ENCODE results near the gene STRA8.

Gene STRA8

DNA sequence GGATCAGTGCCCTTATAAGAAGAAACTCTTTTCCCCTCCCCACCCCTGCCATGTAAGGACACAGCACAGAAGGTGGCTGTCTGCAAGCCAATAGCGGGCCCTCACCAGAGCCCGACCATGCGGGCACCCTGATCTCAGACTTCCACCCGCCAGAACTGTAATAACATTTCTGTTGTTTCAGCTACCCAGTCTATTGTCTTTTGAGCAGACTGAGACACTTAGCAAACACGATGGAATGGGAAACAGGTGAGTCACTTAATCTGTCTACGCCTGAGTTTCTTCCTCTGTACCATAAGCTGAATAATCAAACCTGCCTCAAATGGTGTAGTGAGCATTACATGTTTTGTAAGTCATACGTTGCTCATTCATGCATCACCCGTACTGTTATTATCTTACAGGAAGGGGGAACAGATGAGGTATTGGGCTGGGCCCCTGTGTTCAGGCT, 58.2 kb downstream of the STRA8 start:
- TF ChIP-seq EZH2 (optimal IDR thresholded peaks at IDR 0.05; ENCODE audit: low read depth, low read length), result no peak
- TF ChIP-seq, protein P1, sequence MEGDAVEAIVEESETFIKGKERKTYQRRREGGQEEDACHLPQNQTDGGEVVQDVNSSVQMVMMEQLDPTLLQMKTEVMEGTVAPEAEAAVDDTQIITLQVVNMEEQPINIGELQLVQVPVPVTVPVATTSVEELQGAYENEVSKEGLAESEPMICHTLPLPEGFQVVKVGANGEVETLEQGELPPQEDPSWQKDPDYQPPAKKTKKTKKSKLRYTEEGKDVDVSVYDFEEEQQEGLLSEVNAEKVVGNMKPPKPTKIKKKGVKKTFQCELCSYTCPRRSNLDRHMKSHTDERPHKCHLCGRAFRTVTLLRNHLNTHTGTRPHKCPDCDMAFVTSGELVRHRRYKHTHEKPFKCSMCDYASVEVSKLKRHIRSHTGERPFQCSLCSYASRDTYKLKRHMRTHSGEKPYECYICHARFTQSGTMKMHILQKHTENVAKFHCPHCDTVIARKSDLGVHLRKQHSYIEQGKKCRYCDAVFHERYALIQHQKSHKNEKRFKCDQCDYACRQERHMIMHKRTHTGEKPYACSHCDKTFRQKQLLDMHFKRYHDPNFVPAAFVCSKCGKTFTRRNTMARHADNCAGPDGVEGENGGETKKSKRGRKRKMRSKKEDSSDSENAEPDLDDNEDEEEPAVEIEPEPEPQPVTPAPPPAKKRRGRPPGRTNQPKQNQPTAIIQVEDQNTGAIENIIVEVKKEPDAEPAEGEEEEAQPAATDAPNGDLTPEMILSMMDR (IDR thresholded peaks at IDR 0.05; ENCODE audit: low read length), result no peak
- TF ChIP-seq EZH2phosphoT487 (IDR thresholded peaks at IDR 0.05; ENCODE audit: low read length), result no peak
- Histone ChIP-seq H3K79me2 (ENCODE audit: low read length) (no peaks in the 10 kb centered on the region), H3F3A (ENCODE audit: insufficient read depth, low read length) (no peaks in the 10 kb centered on the region), H3K9ac (ENCODE audit: low read length) (no peak overlapping the region), H3K9me2 (replicated peaks; ENCODE audit: insufficient read depth, low read length) (no peaks in the 10 kb centered on the region), H3K4me1 (ENCODE audit: low read length) (no peaks in the 10 kb centered on the region), H4K20me1 (ENCODE audit: insufficient read depth, low read length) (no peaks in the 10 kb centered on the region), H3K27me3 (replicated peaks; ENCODE audit: insufficient read depth, low read length) (no peaks in the 10 kb centered on the region), H3K36me3 (replicated peaks; ENCODE audit: insufficient read depth, low read length) (no peaks in the 10 kb centered on the region), H3K4me3 (ENCODE audit: low read length) (no peak overlapping the region), H2AFZ (ENCODE audit: low read length) (no peak overlapping the region), H3K4me2 (ENCODE audit: low read depth, low read length) (no peak overlapping the region), H3K27ac (ENCODE audit: low read length) (no peak overlapping the region), H3K9me3 (replicated peaks; ENCODE audit: insufficient read depth, low read length) (no peaks in the 10 kb centered on the region)
- DNase-seq, result no peak

DNA sequence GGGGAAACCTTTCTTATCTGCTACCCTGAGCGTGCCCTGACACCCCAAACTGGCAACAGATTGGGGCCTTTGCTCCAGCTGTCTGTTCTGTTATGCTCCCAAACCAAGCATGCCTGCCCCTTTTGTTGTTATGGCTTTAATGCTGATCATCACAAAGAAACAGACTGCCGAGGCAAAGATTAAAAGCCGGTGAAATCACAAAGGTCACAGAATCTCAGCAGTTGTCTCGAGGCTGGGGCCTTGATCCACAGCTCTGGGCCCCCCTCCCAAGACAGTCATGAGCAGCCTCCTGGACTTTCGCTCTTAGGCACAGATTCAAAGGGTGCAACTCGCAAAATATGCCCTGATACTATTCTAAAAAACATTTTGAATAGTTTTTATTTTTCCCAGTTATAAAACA, 65.6 kb downstream of the STRA8 start:
- no peak for DNase-seq
- no peak overlapping the region for H2AFZ ChIP-seq (ENCODE audit: low read length)
- no peaks in the 10 kb centered on the region for H4K20me1 ChIP-seq (ENCODE audit: insufficient read depth, low read length)
- H3K27ac ChIP-seq (ENCODE audit: low read length), result no peak overlapping the region
- no peaks in the 10 kb centered on the region for H3K27me3 ChIP-seq (replicated peaks; ENCODE audit: insufficient read depth, low read length)
- H3K4me1 ChIP-seq (ENCODE audit: low read length), result no peaks in the 10 kb centered on the region
- no peaks in the 10 kb centered on the region for H3K9me2 ChIP-seq (replicated peaks; ENCODE audit: insufficient read depth, low read length)
- no peaks in the 10 kb centered on the region for H3F3A ChIP-seq (ENCODE audit: insufficient read depth, low read length)
- no peak overlapping the region for H3K4me3 ChIP-seq (ENCODE audit: low read length)
- no peak overlapping the region for H3K9ac ChIP-seq (ENCODE audit: low read length)
- H3K79me2 ChIP-seq (ENCODE audit: low read length), result no peaks in the 10 kb centered on the region
- H3K9me3 ChIP-seq (replicated peaks; ENCODE audit: insufficient read depth, low read length), result no peaks in the 10 kb centered on the region
- no peaks in the 10 kb centered on the region for H3K36me3 ChIP-seq (replicated peaks; ENCODE audit: insufficient read depth, low read length)
- TF ChIP-seq EZH2 (optimal IDR thresholded peaks at IDR 0.05; ENCODE audit: low read depth, low read length) (no peak), EZH2phosphoT487 (IDR thresholded peaks at IDR 0.05; ENCODE audit: low read length) (no peak)
- TF ChIP-seq, protein P1 (IDR thresholded peaks at IDR 0.05; ENCODE audit: low read length), result no peak
- no peak overlapping the region for H3K4me2 ChIP-seq (ENCODE audit: low read depth, low read length)

DNA sequence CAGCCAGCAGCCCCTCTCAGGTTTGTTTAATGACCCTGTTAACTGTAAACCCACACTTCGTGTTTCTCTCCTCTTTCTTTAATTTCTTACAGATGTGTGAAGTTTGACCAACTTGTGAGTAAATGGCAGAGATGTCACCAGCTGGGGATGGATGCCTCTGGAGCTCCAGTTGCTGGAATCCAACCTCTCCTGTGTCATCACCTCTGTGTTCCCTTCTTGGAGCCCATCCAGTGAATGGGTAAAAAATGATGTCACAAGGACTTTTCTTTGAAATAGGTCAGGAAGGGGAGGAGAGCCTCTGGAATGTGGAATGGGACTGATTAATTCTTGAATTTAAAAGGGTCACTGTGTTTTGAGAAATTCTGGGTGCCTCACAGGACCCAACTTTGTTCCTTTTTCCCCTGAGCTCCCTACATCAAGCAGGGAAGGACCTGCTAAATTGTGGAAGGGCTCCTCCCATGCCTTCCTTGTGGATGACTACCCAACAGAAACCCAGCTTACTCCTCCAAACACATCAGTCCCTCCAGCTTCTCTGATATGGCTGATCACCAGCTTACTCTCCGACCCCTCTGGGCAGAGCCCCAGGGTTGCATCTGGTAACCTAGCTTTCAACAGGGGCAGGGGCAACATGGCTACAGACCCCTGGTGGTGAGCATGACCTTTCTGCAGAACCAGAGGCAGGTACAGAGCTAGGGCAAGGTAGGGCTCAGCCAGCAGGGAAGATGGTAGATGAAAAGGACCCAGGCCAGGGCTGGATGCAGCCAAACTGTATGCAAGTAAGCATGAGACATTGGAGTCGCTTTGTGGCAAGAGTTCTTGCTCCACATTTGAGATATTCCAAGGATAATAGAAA, 67.5 kb downstream of the STRA8 start:
- Histone ChIP-seq H3K9me2 (replicated peaks; ENCODE audit: insufficient read depth, low read length) (no peaks in the 10 kb centered on the region), H3F3A (ENCODE audit: insufficient read depth, low read length) (no peaks in the 10 kb centered on the region), H2AFZ (ENCODE audit: low read length) (no peak overlapping the region), H3K36me3 (replicated peaks; ENCODE audit: insufficient read depth, low read length) (no peaks in the 10 kb centered on the region), H3K4me1 (ENCODE audit: low read length) (no peaks in the 10 kb centered on the region), H3K4me3 (ENCODE audit: low read length) (no peak overlapping the region), H3K27me3 (replicated peaks; ENCODE audit: insufficient read depth, low read length) (no peaks in the 10 kb centered on the region), H3K79me2 (ENCODE audit: low read length) (no peaks in the 10 kb centered on the region), H3K27ac (ENCODE audit: low read length) (no peak overlapping the region), H3K9ac (ENCODE audit: low read length) (no peak overlapping the region), H4K20me1 (ENCODE audit: insufficient read depth, low read length) (no peaks in the 10 kb centered on the region), H3K9me3 (replicated peaks; ENCODE audit: insufficient read depth, low read length) (no peaks in the 10 kb centered on the region), H3K4me2 (ENCODE audit: low read depth, low read length) (no peak overlapping the region)
- DNase-seq, result no peak
- TF ChIP-seq EZH2 (optimal IDR thresholded peaks at IDR 0.05; ENCODE audit: low read depth, low read length) (no peak), EZH2phosphoT487 (IDR thresholded peaks at IDR 0.05; ENCODE audit: low read length) (no peak)
- TF ChIP-seq, protein P1 (IDR thresholded peaks at IDR 0.05; ENCODE audit: low read length), result no peak

Measured in MM.1S (cell line).